Measurements from ENCODE around the gene SDK2. TPM values are rescaled to one million over a fixed set of nuclear protein-coding genes. Genes with fewer than 3 reads are reported as not detected.
A peak's percentile ranks its signal among the peaks of the same experiment; 100 is the strongest.

SDK2 gene
- polyA plus RNA-seq, 4 donors, result 8.9 to 9.8 (median 8.9) TPM

DNA sequence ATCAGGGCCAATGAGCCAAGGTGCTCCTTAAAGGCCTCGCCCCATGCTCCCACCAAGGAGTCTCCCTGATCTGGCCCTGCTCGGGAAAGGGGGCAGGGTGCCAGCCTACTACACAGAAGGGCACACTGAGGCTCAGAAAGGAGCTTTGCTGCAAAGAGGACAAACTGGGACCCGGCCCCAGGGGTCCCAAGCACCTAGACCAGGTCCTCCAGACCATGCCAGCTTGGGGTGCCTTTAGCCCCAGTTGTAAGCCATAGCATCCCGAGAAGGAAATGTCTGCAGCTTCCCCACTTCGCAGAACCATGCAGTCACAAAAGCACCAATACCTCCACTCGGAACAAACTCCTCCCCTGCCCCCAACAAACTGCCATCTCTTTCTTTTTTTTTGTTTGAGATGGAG lies 257.7 kb downstream of the SDK2 start:
- DNase-seq (ENCODE audit: low read depth in 4 of 4, low spot score in 3 of 4), result no peak

DNA sequence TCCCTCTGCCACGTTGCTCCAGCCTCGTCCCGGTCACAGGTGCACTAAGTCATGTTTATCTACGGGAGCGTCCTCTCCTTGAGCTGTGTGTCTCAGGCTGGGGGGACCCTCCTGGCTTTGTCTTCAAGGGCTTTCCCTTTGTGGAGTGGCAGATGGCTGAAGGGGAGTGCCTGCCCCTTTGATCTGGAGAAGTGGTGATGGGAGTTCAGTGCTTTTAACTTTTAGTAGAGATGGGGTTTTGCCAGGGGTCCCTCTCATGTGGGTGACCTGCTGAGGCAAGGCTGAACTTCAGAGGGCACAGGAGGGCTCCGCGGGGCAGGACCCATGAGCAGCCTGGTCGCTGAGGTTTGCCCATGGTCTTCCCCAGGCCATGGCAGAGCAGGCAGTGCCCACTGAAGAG lies 259.3 kb downstream of the SDK2 start:
- no peak for DNase-seq (ENCODE audit: low read depth in 4 of 4, low spot score in 3 of 4)

DNA sequence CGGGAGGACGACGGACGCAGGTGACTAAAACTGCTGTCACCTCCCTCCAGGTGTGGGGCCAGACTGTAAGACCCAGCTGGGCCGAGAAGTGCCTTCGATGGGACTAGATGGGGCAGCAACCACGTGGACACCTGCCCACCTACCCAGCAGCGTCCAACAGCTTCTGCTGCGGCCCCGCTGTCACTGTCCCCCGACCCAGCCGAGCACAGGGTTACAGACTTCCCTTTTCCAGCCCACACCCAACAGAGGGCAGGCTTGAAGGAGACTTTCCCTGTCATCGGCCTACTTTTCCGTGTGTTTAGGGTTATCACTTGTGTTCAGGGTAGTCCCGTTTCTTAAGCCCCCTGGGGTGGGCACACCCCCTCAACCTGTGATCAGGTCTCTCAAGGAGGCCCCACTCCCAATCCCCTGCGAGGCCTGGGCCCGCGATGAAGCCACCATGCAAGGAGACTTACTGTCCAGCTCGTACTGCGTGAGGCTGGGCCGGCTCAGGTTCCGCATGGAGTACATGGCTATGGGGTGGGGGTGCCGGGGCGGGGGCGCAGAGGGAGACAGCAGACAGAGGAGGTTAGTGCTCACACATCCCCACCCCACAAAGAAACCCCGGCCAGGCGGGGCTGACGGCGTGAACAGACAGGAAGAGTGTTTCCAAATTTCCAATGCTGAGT lies 263.7 kb downstream of the SDK2 start:
- DNase-seq (ENCODE audit: low read depth in 4 of 4, low spot score in 3 of 4), result no peak

DNA sequence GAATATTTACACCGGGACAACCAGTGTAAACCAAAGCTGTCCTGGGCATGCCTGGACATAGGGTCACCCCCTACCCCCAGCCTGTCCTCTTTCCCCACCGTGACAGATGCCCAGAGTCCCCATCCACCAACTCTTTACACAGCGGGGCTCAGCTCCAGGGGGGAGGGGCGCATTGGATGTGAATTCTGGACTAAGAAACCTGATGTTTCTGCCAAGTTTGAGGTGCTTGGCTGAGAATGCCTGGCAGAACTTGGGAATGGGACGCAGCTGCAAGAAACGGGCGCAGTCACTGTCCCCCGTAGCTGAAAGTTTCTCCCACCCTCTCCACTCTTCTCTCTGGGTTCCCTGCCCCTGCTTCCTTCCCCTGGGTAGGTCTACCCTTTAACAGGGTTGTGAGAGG lies 264.4 kb downstream of the SDK2 start:
- DNase-seq (ENCODE audit: low read depth in 4 of 4, low spot score in 3 of 4), result no peak

DNA sequence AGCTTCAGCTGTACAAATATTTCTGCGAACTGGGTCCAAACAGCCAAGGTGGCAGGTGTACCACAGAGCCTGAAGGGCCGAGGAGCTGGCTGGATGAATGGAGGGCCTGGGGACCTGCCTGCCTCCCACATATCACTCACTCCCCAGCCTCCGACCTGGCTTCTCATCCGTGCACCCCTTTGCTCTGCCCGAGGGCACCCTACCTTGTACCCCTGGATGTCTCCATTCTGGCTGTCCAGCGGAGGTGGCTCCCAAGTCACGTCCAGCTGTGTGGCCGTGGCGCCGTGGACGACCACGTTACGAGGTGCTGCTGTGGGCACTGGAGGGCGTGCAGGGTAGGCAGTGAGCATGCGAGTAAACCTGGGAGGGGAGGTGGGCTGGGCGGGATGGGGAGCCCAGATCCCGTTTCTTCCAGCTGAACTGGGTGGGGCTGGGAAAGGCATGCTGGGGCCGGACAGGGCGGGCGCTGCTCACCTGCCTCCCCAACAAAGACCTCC lies 265.2 kb downstream of the SDK2 start:
- DNase-seq (ENCODE audit: low read depth in 4 of 4, low spot score in 3 of 4), result no peak

DNA sequence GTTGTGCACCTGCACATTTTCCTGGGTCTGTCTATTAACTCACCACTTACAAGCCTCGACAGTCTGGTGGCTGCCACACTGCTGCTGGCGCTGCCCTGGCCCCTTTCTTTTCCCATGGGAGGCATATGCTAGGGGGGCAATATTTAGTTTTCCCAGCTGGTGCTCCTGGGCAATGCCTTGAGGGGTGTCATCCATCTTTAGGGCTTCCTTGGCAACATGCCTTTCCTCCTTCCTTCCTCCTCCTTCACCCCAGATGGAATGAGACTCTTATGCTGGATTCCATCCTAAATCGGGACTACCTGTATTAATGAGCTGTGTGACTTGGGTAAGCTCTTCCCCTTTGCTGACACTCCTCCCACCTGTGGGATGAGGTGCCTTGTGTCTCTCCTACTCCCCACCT lies 267.6 kb downstream of the SDK2 start:
- DNase-seq (ENCODE audit: low read depth in 4 of 4, low spot score in 3 of 4), result no peak

DNA sequence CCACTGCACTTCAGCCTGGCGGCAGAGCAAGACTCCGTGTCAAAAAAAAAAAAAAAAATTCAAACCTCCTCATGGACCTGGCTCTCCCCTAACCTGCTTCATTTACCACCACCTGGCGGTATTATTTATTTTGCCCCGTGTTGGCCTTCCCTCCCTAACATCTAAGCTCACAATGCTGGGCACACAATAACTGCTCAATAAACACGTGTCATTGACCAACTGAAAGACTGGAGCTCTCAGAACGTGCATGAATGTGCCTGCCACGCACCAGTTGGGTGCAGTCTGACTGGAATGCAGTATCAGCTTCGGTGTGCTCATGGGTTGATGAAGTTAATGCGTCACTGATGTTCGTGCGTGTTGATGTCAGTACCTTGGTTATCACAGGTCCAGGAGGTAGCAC lies 268.1 kb downstream of the SDK2 start:
- DNase-seq (ENCODE audit: low read depth in 4 of 4, low spot score in 3 of 4), result no peak

DNA sequence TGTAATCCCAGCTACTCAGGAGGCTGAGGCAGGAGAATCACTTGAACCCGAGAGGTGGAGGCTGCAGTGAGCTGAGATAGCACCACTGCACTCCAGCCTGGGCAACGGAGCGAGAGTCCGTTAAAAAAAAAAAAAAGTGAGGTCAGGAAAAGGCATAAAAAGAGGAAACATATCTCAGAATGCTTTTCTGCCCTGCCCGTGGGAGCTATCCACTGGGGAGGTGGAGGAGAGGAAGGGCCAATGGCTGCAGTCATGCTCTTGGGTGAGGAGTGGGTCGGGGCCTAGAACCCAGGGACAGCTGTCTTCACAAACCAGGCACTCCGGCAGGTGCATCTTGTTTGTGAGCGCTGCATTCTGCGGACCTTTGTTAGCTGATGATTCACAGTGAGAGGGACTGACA lies 272.4 kb downstream of the SDK2 start:
- DNase-seq (ENCODE audit: low read depth in 4 of 4, low spot score in 3 of 4), result no peak

DNA sequence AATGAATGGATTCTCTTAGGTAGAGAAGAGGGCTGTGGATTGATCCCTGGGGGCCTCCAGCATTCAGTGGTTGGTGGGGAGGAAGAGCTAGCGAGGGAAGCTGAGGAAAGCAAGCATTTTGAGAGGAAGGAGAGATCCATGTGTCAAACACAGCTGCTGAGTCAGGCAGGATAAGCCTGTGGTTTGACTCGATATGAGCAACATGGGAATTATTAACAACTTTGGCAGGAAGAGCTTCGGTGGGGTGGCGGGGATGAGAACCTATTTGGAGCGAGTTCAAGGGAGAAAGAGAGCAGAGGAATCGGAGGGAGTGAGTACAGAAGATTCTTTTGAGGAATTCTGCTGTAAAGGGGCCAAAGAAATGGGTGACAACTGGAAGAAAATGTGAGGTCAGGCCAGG lies 273.0 kb downstream of the SDK2 start:
- no peak for DNase-seq (ENCODE audit: low read depth in 4 of 4, low spot score in 3 of 4)

DNA sequence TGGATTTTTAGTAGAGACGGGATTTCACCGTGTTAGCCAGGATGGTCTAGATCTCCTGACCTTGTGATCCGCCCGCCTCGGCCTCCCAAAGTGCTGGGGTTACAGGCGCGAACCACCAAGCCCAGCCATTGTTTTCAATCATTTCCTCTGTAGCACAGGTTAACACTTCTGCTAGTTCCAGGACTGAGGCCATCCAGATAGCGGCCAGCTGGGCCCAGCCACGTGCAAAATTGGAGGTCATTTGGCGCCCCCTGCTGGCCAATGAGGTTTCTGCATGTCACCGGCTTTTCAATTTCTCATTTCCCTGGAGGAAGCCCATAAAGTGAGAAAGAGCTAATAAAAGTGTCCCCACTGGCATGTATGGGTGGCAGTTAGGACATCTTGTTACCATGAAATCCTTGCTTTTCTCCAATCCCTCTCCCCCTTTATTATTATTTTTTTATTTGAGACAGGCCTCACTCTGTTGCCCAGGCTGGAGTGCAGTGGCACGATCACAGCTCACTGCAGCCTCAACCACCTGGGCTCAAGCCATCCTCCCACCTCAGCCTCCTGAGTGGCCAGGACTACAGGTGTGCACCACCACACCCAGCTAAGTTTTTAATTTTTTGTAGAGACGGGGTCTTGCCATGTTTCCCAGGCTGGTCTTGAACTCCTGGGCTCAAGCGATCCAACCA lies 274.3 kb downstream of the SDK2 start:
- peak; percentile 61 to 74 (median 70) for DNase-seq (ENCODE audit: low read depth in 4 of 4, low spot score in 3 of 4)

DNA sequence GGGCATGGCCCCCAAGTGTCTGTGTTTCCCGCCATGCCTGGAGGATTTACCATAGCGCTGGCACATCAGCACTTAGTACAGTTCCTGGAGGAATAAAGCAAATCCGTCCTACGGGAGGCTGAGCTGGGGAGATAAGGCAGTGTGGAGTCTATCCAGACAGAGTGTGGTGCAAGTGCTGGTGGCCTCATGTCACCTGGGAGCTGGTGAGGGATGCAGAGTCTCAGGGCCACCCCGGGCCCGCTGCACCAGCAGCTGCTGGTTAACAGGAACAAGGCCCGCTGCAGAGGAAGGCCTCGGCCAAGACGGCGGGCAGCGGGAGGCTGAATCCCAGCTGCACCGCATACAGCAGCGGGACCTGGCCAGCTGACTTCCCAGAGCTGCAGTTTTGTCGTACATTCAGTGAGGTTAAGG lies 275.1 kb downstream of the SDK2 start:
- no peak for DNase-seq (ENCODE audit: low read depth in 4 of 4, low spot score in 3 of 4)

DNA sequence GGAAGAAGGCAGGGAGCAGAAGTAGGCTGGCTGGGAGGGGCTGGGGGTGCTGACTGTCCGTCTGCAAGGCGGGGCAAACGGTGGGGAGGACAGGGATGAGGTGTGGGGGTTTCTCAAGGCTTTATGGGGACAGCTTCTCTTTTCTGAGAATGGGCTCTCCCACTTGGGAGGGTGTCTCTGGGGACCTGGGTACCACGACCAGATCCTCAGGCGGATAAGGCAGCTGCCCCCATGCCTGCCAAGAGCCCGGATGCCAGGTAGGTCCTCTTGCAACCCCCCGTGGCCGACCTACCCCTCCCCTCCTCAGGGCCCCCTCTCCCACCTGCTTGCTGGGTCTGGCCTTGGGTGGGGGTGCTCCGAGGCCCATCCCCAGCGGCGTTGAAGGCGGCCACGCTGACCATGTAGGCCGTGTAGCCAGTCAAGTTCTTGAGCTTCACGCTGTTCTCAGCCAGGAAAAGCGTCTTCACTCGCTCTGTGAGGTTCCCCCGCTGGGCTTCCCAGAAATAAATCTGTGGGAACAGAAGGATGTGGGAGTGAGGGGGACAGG lies 276.1 kb downstream of the SDK2 start:
- DNase-seq (ENCODE audit: low read depth in 4 of 4, low spot score in 3 of 4), result no peak

DNA sequence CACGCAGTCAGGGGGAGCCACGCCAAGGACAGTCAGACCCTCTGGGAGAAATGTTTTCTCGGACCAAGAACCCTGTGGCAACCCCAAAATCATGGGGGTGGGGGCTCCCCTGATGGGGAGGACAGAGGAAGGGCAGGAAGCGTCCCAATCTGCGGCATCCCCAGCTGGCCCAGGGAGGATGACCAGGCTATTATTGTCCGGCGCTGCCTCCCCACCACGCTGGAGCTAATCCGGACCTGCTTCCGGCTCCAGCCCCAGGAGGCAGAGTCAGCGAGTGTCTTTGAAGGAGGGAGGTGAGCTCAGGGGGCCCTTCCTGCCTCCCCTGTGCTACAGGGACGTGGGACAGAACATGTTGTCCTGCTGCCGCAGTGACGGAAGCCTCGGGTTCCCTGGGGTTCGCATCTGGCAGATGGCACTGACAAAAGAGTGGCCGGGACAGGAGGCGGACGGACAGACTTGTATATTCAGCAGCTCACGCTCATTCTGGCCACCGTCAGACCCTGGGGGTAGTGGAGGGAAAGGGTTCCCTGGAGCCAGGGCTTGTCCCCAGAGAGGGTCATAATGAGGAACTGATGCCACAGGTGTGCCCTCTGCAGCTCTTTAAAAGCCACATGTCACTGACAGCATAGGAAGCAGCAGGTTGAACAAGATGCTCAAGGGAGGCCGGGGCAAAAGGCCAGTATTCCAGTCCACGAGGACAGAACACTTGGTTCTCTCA lies 278.2 kb downstream of the SDK2 start:
- no peak for DNase-seq (ENCODE audit: low read depth in 4 of 4, low spot score in 3 of 4)

DNA sequence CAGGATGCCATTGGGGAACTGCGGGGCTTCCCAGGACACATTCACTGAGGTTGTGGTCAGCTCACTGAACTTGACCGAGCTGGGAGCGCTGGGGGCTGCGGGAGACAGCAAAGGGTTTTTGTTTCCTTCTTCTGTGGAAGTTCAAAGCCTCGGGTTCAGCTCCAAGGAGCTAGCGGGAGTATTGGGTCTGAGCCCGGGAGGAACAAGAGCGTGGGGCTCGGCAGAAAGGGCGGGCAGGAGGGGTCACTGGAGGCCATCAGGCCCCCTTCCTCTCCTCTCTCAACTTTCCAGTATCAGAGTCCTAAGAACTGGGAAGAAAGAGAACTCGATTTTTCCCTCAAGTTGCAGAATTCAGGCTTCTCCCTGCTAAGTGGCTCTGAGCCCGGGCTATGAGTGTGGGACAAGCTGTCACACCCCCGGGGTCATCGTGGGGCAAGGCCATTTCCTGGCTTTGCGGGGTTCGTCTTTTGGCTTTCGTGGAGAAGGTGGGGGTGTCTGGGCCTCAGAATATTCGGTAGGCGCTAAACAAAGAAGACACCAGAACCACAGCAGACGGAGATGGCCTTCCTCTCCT lies 278.9 kb downstream of the SDK2 start:
- DNase-seq (ENCODE audit: low read depth in 4 of 4, low spot score in 3 of 4), result no peak

DNA sequence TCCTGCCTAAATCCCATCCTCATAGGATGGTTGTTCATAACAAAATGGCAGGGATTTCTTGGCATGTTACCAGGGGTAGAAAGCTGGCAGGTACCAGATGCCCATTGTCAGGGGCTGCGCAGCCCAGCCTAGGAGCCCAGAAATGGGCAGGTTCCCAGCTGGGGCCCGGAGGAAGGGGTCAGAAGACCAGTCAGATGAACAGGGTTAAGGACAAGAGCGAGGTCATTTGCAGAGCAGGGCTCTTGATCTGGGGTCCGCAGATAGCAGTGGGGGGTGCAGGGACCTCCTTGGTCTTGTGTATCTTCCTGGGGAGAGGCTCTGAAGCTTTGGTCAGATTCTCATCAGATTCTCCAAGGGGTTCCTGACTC lies 280.1 kb downstream of the SDK2 start:
- DNase-seq (ENCODE audit: low read depth in 4 of 4, low spot score in 3 of 4), result no peak

DNA sequence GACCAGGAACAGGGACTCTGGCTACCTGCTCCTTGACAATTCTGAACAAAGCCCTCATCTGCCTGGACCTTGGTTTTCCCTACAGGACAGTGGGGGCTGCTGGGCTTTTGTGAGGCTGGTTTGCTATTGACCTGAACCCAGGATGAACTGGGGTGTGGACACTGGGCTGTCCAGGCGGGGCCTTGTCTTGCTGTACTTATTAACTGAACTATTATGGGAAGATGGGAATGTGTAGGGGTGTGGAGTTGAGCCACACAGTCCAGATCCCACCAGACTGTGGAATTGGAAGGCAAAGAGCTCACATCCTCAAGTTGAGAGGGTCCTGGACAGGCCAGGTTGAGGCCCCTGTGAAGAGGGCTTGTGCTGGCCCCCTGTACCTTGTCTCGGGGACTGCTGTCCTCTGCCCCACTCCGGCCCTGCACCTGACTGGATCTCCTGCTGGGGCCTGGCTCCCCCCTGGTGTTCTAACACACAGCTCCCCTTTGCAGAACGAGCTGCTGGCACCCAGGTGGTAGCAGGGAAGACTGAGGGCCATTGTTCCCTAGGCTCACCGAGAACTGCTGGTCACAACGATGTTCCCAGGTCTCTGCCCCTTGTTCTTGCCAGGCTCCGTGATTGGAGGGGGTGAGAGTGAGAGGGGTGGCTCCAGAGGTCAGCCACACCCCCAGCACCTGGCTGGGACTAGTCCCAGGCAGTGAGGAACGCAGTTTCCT lies 280.6 kb downstream of the SDK2 start:
- DNase-seq (ENCODE audit: low read depth in 4 of 4, low spot score in 3 of 4), result no peak

DNA sequence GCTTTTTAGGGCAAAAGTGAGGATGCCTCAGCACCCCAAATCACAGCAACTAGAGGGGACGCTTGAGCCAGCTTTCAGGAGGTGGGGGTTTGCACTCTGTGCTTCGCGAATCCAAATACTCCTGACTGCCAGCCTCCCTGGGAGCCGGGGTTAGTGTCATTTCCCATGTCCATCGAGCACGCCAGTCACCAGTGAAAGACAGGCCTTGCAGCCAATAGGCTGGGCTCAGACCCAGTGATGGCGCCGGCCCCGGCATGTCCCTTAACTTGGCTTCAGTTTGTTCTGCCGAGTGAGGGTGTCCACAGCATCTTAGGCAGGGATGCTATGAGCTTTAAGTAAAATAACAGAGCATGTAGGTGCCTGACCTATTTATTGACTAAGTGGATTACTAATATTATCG lies 281.5 kb downstream of the SDK2 start:
- DNase-seq (ENCODE audit: low read depth in 4 of 4, low spot score in 3 of 4), result no peak

DNA sequence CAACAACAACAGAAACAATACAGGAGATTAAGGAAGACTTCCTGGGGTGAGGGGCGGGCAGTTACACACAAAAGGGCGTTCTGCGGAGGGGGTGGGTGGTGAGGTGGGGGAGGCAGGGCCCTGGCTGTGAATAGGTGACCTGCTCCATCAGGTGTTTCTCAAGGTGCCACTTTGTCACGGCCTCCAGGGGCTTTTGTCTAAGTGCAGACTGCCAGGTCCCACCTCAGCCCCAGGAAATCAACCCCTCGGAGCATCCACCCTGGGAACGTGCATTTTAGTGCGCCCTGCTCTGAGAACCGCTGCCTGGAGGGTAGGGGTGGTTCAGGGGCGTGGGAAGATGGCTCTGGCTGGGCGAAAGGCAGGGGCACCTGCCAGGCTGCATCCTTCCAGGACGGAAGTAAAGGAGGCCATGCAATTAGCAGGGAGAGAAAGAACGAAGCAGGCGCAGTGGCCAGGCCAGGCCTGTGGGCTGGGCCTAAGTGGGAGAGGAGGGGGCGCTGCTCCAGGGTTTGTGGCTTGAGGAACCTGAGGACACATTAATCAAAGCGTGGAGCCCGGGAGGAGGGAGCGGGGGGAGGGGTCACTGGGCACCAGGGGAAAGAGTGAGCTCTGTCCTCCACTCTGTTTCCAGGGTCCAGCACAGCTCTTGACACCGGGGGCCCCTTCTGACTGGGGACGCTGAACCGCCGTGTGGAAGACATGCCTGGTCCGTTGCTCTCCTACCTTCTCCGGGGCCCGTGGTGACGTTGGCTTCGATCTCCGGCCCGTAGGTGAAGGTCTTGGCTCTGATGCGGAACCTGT lies 283.1 kb downstream of the SDK2 start:
- DNase-seq (ENCODE audit: low read depth in 4 of 4, low spot score in 3 of 4), result no peak

DNA sequence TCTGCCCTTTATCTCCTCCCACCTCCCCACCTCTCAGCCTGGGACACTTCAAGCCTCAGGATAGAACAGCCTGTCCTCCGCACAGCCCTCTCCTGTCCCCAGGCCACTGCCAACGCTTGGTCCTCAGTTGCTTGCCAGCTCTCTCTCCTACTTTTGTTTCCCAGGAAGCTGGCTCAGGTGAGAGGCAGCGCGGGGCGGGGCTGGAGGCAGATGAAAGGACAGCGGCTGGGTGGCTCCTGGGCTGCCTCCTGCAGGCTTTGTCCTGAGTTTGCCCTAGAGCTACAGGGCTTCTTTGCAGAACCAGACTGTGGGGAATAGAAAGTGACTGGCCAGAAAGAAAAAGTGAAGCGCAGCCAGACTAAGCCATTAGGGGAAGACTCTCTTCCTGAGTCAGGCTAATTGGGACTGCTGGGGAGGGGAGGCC lies 284.2 kb downstream of the SDK2 start:
- DNase-seq (ENCODE audit: low read depth in 4 of 4, low spot score in 3 of 4), result no peak

DNA sequence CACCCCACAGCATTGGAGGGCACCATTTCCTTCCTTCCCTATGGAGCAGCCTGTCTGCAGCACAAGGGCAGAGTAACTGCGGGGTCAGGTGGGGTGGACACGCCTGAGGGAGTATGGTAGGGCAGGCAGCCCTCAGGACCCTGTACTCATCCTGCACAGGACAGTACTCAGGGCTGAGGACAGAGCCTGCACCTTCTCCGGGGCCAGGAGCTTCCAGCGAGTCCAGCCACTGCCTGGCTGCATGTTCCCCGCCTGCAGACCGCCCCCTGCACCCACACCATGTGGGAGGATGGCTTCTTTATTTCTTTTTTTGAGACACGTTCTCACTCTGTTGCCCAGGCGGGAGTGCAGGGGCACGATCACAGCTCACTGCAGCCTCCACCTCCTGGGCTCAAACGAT lies 284.9 kb downstream of the SDK2 start:
- no peak for DNase-seq (ENCODE audit: low read depth in 4 of 4, low spot score in 3 of 4)
